Suppressor macrophage (primary cell): ENCODE data around the gene IL19.

Experiments
- DNase-seq, 4 experiments: peaks; one replicate each; pipeline ENCODE4 v3.0.0-alpha.2; 2020 to 2022

IL19 gene

DNA sequence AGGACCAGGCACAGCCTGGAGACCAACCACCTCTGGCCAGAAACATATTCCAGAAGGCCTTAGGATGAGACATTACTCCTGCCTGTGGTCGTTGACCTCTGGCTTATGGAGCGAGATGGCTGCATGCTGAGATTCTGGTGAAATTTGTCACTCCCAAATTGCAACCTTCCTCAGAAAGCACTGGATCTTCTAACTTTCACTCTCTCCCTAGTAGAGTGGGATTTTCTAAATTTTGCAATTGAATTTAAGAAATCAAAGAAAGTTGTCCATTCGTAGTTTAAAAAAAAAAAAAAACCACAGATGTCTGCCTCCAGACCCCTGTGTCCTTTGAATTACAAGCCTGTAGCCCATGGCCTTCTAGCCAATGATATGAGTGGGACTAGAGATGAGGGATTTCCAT, 30.3 kb downstream of the IL19 start:
- DNase-seq, result no peak

DNA sequence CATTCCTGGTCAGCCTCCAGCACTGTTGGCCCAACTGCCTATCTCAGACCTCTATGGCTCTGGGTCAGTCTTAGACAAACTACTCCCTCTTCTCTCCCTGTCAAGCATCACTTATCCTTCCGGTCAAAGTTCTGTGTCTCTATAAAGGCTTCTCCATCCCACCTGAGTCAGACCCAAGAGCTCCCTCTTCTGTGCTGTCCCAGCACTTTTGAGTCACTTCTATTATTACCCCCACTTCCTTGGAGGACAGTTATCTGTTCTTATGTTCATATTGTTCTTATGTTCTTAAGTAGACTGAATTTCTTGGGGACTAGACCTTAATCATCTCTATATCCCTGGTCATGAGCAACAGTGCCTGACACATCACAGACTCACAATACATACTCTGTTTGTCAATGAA, 30.9 kb downstream of the IL19 start:
- no peak for DNase-seq

DNA sequence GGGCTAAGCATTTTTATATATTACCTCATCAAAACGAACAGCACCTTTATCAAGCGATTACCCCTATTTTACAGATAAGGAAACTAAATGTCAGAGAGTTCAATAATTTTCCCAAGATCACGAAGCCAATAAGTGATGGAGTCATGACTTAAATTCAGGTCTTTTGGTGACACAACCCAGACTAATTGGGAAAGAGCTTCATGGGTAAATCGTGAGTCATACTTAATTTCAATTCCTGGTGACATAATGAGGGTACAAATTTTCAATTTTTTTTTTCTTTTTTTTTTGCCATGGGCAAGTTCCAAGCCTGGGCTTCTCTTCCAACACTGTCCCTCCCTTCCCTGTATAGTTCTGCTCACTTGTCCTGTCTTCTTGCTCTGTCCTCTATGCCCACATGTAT, 31.8 kb downstream of the IL19 start:
- DNase-seq, result peak in 3 of 4 experiments; percentile 21 to 65 (median 61)

DNA sequence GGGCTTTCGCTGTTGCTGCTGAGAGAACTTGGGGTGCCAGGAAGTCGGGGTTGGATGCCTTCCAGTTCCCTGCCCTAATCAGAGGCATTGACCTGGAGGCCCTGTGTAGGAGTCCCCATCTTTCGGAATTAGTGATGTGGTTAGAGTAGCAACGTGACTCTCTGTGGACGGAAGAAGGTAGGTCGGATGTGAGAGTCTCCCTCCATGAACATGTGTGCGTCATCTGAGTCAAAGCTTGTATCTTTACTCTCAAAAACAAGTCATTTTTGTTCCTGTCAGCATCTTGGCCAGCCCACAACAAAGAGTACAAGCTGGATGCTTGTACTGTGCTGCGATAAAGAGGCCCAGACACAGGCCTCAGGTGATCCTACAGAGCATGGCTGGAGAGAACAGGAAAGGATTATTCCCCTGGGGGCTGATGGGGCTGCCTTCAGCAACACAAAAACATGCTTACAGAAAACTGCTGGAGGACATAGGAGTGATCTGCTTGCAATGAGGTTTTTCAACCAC, 32.7 kb downstream of the IL19 start:
- no peak for DNase-seq

DNA sequence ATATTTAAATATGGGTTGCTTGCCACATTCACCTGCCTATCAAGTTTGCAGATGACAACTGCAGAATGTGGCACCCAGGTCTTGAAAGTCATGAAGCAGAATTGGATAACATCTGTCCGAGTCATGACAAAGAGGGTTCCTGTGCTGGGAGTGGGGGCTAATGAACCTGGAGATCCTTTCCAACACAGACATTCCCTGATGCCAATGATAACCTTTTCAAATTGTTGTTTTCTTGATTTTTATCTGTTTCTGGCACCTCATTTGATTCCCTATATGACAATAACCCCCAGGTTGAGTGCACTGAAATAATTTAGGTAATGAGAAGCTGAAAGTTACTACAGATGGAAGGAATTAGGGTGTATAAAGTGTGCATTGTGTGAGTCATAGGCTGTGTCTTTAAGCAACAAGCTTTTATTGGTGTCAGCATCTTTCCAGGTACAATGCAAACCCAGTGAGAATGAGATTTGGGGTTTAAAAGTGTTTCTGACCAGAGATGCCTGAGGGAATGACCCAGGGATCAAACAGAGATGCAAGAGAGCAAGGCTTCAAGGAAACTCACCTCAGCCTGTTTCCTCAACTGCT, 33.7 kb downstream of the IL19 start:
- DNase-seq, result no peak

DNA sequence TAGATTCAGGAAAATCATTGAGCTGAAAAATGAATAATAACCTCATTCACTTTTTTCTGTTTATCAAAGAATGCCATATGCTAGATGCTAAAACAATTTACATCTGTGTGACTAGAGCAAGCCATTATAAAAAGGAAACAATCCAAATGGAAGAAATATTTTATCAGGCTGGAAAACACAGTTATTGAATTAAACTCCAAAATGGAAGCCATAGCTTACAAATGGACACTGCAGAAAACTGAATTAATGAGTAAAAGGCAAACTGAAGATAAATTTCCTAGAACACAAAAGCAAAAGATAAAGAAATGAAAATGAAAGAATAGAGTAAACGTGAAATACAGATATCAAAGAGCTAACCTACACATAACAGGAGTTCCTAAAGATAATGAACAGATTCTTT, 34.8 kb downstream of the IL19 start:
- DNase-seq, result no peak

DNA sequence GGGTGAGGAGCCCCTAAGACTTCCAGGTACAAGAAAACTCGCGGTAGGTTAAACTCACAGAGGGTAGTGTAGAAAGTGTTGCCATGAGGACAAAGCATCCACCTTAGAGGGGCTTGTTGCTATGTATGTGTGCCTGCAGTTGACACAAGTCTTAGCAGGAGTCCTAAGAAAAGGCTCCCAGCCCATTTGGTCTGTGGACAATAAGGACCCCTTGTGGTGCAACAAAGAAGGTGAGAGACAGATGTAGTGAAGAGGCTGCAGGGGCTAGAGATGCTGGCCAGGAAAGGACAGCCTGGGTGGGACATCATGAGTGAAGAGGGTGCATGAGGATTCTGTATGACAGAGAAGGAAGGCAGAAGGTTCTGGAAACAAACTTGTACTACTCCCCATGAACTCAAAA, 38.0 kb downstream of the IL19 start:
- DNase-seq, result peak; percentile 62 to 83 (median 76)

DNA sequence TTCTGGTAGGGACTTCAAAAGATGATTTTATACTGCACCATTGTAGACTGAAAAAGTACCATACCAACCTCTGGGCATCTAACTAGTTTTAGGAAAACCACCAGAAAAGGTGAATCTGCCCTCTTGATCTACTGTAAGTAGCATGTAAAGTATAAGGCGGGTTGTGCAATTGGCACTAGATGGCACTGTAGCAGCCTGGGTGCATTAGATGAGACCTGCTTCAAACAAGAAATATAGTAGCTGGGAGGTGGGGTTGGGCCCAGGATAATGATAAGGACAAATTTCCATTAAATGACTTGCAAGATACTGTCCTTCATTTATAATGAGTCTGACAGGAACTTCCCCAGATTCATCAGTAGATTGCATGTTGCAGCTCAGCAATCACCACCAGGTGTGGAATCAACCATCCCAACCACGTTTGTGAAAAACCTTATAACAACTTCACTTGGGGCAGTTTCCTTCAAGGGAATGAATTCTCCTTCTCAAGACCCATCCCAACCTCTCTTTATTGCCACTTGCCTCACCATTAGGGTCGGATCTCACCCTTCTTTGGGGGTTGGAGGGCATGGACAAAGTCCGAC, 39.0 kb downstream of the IL19 start:
- peak; percentile 46 to 76 (median 68) for DNase-seq

DNA sequence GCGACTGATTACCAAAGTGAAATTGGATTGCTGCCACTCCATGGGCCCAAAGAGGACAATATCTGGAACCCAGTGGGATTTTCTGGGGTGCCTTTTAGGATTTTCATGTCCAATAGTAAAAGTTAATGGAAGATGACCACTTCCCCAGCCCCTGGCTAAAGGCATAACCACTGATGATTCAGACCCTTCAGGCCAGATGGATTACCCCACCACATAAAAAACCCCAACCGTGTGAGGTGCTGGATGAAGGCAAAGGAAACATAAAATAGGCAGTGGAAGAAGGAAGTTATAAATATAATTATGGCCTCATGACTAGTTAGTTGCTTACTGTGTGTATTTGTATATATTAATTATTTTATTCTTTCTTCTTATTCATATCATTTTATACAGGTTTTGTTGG, 41.9 kb downstream of the IL19 start:
- peak in 3 of 4 experiments; percentile 32 to 58 (median 37) for DNase-seq

DNA sequence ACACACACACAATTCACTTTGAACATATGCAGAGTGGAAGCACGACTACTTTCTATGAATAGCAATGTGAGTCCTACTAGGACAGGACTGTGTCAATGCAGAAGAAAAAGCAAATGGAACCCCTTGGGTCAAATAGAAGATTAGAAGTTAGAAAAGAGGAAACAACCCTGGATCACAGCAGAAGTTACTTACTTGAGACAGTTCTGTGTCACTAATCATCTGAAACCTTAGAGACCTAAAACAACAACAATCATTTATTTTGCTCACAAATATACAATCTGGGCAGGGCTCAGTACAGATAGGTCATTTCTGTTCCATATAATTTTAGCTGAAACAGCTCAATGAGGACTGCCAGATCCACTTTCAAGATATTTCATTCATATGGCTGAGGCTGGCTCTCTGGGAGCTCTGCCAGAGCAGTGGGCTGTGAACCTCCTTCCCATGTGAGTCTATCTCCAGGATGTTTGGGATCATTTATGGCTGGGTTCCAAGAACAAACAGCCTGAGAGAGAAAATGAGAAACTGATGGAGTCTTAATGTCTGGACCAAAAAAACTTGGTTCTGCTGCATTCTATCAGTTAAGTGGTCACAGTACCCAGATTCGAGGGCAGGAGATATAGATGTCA, 44.3 kb downstream of the IL19 start:
- peak in 3 of 4 experiments; percentile 33 to 73 (median 60) for DNase-seq

DNA sequence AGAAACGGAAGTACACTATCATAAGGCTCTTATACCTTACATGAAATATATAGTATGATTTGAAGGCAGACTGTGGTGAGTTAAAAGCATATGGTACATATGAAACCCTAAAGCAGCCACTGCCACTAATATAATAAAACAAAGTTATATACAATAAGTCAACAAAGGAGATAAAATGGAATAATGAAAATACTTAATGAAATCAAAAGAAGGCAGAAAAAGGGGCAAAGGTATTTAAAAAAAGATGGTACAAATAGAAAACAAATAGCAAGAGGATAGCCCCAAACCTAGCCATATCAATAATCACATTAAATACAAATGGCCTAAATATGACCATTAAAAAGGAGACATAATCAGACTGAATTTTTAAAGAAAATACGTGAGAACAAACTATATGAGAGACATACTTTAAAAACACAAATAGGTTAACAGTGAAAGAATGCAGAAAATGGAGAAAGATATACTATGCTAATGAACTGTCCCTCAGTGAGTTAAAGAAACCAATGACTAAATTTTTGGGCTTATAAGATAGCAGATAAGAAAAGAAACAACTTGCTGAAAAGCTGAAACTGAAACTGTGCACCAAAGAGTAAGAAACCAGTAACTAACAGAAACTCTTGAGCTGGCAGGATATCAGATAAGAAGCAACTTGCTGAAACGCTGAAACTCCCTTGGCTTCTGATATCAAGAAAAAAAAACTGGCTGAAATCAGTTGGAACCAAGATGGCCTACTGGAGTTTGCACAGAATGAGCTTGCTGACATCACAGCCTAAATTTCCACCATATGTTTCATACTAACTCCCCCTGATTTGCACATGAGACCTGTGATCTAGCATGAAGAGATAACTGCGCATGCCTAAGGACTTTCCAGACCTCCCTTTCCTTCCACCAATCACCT, 46.1 kb downstream of the IL19 start:
- no peak for DNase-seq

DNA sequence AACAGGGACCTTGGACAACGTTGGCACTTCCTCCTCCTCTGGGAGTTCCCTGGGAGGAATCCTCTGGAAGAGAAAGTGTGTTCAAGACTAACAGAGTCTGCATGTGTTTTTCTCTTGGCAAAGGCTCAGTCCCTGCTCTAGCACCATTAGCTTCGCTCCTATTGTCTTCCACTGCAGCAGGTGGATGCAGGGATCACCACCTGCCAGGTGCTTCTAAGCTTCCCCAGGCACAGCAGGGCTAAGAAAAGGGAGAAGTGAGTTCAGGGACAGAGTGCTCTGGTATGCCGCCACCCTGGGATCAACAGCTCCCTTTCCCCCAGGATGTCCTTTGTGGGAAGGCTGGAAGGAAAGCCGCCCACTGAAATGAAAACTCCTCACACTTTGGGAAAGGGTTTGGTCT, 50.9 kb downstream of the IL19 start:
- no peak for DNase-seq

DNA sequence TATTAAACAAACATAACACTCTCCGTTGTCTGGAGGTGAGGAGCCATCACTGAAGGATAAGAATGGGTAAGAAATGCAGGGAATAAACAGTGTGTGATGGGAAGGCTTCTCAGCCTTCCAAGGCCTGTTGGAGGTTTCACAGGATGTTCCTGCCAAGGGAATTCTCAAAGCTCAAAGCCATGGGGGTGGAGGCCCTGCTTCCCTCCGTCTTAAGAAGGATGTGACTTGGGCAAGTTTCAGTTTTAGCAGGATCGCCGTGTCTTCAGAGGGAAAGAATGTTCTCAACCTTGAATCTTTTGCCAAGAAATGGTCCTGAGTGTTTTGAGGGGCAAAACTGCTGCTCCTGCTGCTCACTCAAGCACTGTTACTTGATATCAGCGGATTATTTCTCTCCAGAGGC, 53.2 kb downstream of the IL19 start:
- no peak for DNase-seq

DNA sequence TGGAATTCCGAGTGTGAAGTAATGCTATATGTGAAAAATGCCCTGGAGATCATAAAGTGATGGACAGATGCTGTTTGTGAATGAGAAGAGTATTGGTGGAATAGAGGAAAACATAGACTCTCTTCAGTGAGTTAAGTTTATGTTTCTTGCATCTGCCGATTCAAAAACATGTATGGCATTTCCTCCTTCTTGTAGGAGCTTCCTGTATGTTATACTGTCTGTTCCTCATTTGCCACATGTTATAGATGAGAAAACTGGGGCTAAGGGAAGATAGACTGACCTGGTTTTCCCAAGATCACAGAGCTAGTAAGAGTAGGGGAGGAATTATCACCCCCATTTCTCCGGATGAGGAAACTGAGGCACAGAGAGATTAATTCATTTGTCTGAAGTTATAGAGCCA, 53.8 kb downstream of the IL19 start:
- DNase-seq, result peak; percentile 44 to 79 (median 56)

DNA sequence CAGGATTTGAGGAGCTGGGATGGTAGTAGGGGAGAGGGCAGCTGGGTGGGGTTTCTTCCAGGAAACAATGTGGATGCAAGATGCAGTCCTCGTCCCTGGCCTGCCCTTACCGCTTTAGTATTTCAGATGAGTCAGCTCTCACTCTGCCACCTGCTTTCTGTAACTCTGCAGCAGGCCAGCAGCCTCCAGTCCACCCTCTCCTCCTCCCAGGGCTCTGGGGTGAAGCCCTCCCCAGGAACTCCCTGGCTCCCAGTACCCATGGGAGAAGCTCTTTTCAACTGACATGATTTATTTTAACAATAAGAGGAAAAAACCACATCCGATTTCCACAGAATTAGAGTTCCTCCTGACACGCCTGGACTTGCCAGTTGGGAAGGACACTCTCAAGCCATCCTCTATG, 55.8 kb downstream of the IL19 start:
- no peak for DNase-seq

DNA sequence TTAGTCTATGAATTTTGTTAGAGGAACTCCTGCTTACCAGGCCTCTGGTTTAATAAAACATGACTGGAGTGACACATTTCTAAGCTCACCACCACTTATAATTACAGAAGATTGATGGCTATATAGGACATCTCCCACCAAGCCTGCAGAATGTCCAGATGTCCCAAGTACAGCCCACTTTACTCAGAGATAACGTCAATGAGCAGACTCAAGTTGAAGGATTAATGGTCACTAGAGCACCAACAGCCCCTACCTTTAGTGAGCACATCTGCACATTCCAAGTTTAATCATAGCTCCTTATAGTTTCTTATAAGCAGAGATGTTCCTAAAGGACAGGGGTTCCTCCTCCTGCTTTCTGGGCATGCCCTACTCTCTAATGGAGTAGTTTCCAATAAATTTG, 57.5 kb downstream of the IL19 start:
- no peak for DNase-seq

DNA sequence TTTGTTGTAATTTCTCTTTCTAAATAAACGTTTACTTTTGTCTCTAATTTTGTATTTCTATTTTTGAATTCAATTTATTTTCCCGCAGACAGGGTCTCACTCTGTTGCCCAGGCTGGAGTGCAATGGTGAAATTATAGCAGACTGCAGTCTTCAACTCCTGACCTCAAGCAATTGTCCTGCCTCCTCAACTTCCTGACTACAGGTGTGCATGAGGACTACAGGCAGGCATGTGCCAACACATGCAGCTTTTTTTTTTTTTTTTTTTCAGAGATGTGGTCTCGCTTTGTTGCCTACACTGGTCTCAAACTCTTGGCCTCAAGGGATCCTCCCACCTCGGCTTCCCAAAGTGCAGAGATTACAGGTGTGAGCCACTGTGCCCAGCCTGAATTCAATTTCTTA, 58.2 kb downstream of the IL19 start:
- no peak for DNase-seq

DNA sequence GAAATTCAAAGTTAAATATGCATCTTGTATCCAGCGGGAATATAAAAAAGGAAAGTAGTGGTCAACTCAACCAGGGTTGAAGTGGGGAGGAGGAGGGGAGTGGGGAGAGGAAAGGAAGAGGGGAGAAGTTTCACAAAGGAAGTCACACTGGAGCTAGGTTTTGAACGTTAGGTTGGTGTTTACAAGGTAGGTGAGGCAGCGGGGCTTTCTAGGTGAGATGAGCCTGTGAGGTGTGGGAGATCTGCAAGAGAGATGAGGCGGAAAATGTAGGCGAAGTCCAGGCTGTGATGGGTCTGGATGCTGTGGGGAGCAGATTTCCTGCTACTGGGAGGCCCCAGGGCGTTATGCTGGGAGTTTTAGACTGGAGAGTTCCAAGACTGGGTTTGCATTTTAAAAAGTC, 58.7 kb downstream of the IL19 start:
- no peak for DNase-seq

DNA sequence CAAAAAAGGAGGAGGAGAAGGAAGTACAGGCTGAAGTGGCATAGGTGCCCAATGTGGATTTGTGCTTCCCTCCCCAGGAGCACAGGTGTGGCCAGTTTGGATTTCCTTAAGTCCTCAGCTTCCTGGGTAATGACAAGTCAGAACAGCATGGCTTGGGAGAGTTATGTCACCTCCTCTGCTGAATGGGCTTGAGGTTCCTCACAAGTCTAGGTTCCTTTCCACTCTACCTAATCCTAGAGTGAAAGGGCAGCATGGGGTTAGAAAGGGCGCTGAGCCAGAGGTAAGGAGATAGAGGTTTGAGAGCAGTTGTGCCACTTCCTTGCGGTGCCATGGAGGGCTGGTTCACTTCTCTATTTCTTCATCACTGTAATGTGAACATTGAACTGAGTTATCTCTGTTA, 59.3 kb downstream of the IL19 start:
- DNase-seq, result peak in 3 of 4 experiments; percentile 42 to 55 (median 43)

DNA sequence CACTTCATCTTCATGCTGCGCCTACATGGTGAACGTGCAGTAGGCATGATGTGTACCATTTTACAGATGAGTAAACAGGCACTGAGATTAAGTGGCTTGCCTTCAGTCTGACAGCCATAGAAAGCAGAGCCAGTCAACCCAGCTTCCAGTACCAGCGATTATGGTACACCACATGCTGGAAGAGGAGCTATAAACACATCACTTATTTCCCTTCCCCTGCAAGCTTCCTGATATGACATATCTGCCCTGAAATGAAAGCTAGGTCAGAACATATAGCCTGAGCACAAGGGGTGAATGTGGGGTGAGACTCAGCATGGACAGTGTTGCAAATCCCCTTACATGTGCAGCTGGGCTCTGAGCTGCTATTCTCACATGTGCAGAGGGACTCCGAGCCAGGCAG, 61.1 kb downstream of the IL19 start:
- peak in 2 of 4 experiments; percentile 28 to 32 for DNase-seq

DNA sequence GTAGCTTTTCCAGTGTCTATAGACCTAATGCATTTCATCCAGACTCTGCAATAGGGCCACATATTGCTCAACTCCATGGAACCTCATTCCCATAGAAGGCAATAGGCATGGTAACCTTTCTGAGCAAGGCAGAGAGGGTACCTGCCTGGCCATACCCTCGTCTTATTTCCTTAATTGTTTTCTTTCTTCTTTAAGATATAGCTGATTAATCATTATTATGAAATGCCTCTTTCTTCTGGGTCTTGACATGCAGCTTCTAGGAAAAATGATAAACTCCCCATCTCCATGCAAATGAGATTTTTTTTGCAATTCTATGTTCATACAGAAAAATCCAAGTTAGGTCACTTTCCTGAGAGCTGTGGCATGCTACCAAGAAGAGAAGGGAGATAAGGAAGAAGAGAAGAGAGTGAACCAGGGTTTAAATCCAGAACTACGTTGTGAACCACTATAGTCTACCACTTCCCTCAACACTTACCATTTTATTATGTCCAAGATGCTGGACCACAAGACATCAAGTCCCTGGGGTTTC, 61.8 kb downstream of the IL19 start:
- peak in 1 of 4 experiments; percentile 28 for DNase-seq

DNA sequence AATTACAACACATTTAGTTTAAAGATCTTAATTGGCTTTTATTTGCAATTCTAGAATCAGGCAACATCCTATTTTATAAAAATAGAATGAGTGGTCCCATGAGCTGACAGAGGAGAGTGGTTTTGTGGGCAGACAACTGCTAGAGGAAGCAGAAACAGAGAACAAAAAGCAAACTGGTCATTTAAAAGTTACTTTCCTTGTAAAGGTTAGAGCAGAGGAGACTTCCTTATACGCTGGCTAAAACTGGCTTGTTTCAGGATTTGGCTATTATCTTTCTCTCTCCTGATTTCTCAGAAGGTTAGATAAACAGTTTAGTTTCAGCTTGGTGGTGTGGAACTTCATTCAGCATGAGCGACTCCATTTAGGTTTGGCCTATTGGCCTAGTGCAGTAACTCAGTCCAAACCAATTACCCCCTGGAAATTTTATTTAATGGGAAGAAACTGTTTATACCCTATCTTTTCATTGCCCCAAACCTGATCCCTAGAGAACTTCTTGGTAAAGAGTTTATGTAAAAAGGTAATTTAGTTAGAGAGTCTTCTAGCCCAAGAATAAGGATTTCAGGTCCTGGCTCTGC, 62.6 kb downstream of the IL19 start:
- DNase-seq, result peak; percentile 49 to 87 (median 70)

DNA sequence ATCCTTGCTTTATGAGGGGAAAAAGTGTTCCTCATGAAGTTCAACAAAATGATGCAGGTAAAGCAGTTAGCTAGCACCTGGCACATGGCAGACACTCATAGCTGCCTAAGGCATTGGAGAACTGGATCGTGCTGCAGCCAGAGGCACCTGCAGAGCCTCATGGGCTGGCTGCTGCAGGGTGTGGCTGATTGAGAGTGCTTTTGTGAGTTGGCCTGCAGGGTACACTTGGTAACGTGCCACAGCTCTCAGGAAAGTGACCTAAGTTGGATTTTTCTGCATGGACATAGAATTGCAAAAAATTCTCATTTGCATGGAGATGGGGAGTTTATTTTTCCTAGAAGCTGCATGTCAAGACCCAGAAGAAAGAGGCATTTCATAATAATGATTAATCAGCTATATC, 63.2 kb downstream of the IL19 start:
- DNase-seq, result no peak
